ENCODE data around the gene KIAA1755.

Gene KIAA1755

GRCh38 chr20:38260378-38261053 lies at the start of gene KIAA1755:
Gene KIAA1755 (minus strand): TSS chr20:38260735. CDS start chr20:38260500, 235 bp downstream.
- DNase-seq (ENCODE audit: low spot score) = peak; percentile 65

GRCh38 chr20:38308447-38308846 lies 47.9 kb upstream of the KIAA1755 start:
- no peak for DNase-seq (ENCODE audit: low spot score)

GRCh38 chr20:38308047-38308438 lies 47.5 kb upstream of the KIAA1755 start:
- DNase-seq (ENCODE audit: low spot score) = no peak

GRCh38 chr20:38307371-38308046 lies 47.0 kb upstream of the KIAA1755 start:
- DNase-seq (ENCODE audit: low spot score) = no peak

- DNase-seq (ENCODE audit: low spot score) = no peak
These were observed 45.8 kb upstream of the KIAA1755 start for GRCh38 chr20:38306379-38306778.

- no peak for DNase-seq (ENCODE audit: low spot score)
These were observed 45.0 kb upstream of the KIAA1755 start for GRCh38 chr20:38305541-38305940.

GRCh38 chr20:38304845-38305447 lies 44.4 kb upstream of the KIAA1755 start:
- peak; percentile 37 for DNase-seq (ENCODE audit: low spot score)

GRCh38 chr20:38303908-38304379 lies 43.4 kb upstream of the KIAA1755 start, which contains the start of gene BPI:
Gene BPI (plus strand): TSS chr20:38304156. CDS start chr20:38304224, 68 bp downstream.
- DNase-seq (ENCODE audit: low spot score) = peak; percentile 41

- DNase-seq (ENCODE audit: low spot score) = no peak
These were observed 42.3 kb upstream of the KIAA1755 start for GRCh38 chr20:38302786-38303185.

GRCh38 chr20:38301309-38301708 lies 40.8 kb upstream of the KIAA1755 start:
- DNase-seq (ENCODE audit: low spot score) = no peak

- no peak for DNase-seq (ENCODE audit: low spot score)
These were observed 39.9 kb upstream of the KIAA1755 start for GRCh38 chr20:38300438-38300837.

- no peak for DNase-seq (ENCODE audit: low spot score)
These were observed 39.4 kb upstream of the KIAA1755 start for GRCh38 chr20:38299963-38300362.

GRCh38 chr20:38298768-38299288 lies 38.3 kb upstream of the KIAA1755 start:
- peak; percentile 45 for DNase-seq (ENCODE audit: low spot score)

GRCh38 chr20:38297916-38298674 lies 37.6 kb upstream of the KIAA1755 start:
- no peak for DNase-seq (ENCODE audit: low spot score)

- no peak for DNase-seq (ENCODE audit: low spot score)
These were observed 35.9 kb upstream of the KIAA1755 start for GRCh38 chr20:38296433-38296832.

- DNase-seq (ENCODE audit: low spot score) = no peak
These were observed 35.3 kb upstream of the KIAA1755 start for GRCh38 chr20:38295811-38296210.

- DNase-seq (ENCODE audit: low spot score) = no peak
These were observed 33.6 kb upstream of the KIAA1755 start for GRCh38 chr20:38294076-38294591.

- DNase-seq (ENCODE audit: low spot score) = no peak
These were observed 33.0 kb upstream of the KIAA1755 start for GRCh38 chr20:38293491-38294065.

GRCh38 chr20:38291966-38292365 lies 31.4 kb upstream of the KIAA1755 start:
- no peak for DNase-seq (ENCODE audit: low spot score)

GRCh38 chr20:38290829-38291814 lies 30.6 kb upstream of the KIAA1755 start:
- DNase-seq (ENCODE audit: low spot score) = peak; percentile 39

All from pons (tissue), 1 donor.